Natural killer cell (primary cell): ENCODE results near the gene DPYD. TPM values are rescaled to one million over a fixed set of nuclear protein-coding genes. Genes with fewer than 3 reads are reported as not detected.
A peak's percentile ranks its signal among the peaks of the same experiment; 100 is the strongest.

Experiments used
- ATAC-seq, 3 donors: fragments of 150-1000 bp in 2 of 3; fragments of 200-7000 bp in 1 of 3; cut with Tn5 transposase; 1 replicate in 1 of 3; 2 replicates in 2 of 3; pipeline ENCODE4 v1.10.0; 2021; ENCODE audit warnings: mild to moderate bottlenecking in 2 of 3, moderate library complexity in 2 of 3
- DNase-seq, 2 donors: peaks; one replicate each; pipeline versions ENCODE4 v3.0.0 to v3.0.0-alpha.2; 2013 to 2021; ENCODE audit warnings: mixed read lengths in 1 of 2
- H3K27ac ChIP-seq: one replicate; pipeline ENCODE4 v1.5.1; 2013; ENCODE audit warnings: mild to moderate bottlenecking, low read length
- H3K27me3 ChIP-seq: one replicate; pipeline ENCODE4 v1.6.1; 2013; ENCODE audit warnings: low read length; ENCODE audit not compliant: control insufficient read depth, insufficient read depth
- H3K36me3 ChIP-seq: one replicate; pipeline ENCODE4 v1.6.1; 2013; ENCODE audit warnings: low read length; ENCODE audit not compliant: control insufficient read depth, insufficient read depth
- H3K4me1 ChIP-seq: one replicate; pipeline ENCODE4 v1.6.1; 2013; ENCODE audit warnings: low read length; ENCODE audit not compliant: control insufficient read depth, insufficient read depth
- H3K4me3 ChIP-seq: one replicate; pipeline ENCODE4 v1.5.1; 2013; ENCODE audit warnings: low read length
- H3K9me3 ChIP-seq: one replicate; pipeline ENCODE4 v1.6.1; 2013; ENCODE audit warnings: low read length; ENCODE audit not compliant: control insufficient read depth, insufficient read depth
- H3K27ac Mint-ChIP-seq, 2 donors: one replicate each; pipeline ENCODE4 v1.8.0; 2022; ENCODE audit warnings: mild to moderate bottlenecking in 2 of 2, mixed read lengths in 2 of 2, moderate library complexity in 1 of 2
- H3K27me3 Mint-ChIP-seq, 2 donors: one replicate each; pipeline ENCODE4 v1.8.0; 2022; ENCODE audit warnings: low read depth in 2 of 2, mixed read lengths in 2 of 2
- H3K36me3 Mint-ChIP-seq: one replicate; pipeline ENCODE4 v1.8.0; 2022; ENCODE audit warnings: mixed read lengths
- H3K4me1 Mint-ChIP-seq, 2 donors: one replicate each; pipeline ENCODE4 v1.8.0; 2022; ENCODE audit warnings: mixed read lengths in 2 of 2
- H3K4me3 Mint-ChIP-seq: one replicate; pipeline ENCODE4 v1.8.0; 2022; ENCODE audit warnings: mild to moderate bottlenecking, moderate library complexity, mixed read lengths
- H3K9me3 Mint-ChIP-seq, 2 donors: one replicate each; pipeline ENCODE4 v1.8.0; 2022; ENCODE audit warnings: mixed read lengths in 2 of 2
- WGBS: methylation state at CpG from one replicate; pipeline ENCODE4 v1.1.7; 2013; ENCODE audit warnings: missing lambda C conversion rate; ENCODE audit not compliant: insufficient coverage; 5-methylcytosine and 5-hydroxymethylcytosine counted together
- intact Hi-C: fragments of 100-400 bp; cut with micrococcal nuclease; formaldehyde crosslinking; loops from one replicate; pipeline ENCODE4 v1.14.2; 2022
- total RNA-seq, 4 donors: library from RNA; stranded (reverse); fragments of 120-200 nt in 1 of 4; gene quantifications; one replicate each; pipeline versions ENCODE4 v1.2.3 to v1.2.4, GENCODE V29; 2013 to 2022
- TF ChIP-seq, protein P1 (sequence below): fragments of 200-600 bp; IDR thresholded peaks from one replicate; pipeline ENCODE4 v1.8.0; 2022; ENCODE audit warnings: antibody characterized with exemption

The DPYD gene
- total RNA-seq, 3 donors from 2014 or later (not counting 1 experiment from before 2014, with no cell fraction given), result 56.6 to 66.7 (median 56.9) TPM

DNA sequence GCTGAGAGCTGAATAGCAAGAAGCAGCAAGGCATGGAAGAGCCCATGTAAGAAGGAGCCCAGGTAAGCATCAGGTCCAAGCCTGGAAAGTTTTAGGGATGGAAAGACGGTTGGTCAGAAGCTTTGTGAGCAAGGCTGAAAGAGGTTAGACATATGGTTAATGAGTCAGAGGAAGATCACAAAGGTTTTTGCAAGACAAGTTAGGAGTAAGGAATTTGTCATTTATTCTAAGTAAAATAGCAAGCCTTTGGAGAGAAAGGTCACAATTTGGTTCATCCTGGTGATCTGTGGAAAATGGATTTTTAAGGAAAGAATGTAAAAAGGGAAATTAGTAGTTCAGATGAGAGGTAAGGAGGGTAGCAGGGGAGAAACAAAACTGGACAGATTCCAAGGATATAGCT is 106.7 kb downstream of the DPYD start:
- H3K4me1 Mint-ChIP-seq, result peaks cover 11% of the 10 kb centered on the region in 2 donors
- 87% methylated on average over 1 of the region's 1 CpG for WGBS
- ATAC-seq, result no peak
- no peak for DNase-seq
- no peaks in the 10 kb centered on the region for H3K9me3 Mint-ChIP-seq
- Histone ChIP-seq H3K27ac (no peak overlapping the region), H3K4me1 (no peaks in the 10 kb centered on the region), H3K27me3 (no peaks in the 10 kb centered on the region), H3K9me3 (no peaks in the 10 kb centered on the region), H3K36me3 (peaks cover 2% of the 10 kb centered on the region), H3K4me3 (no peak overlapping the region)
- intact Hi-C loops, result no loop called here
- H3K27me3 Mint-ChIP-seq, result no peaks in the 10 kb centered on the region
- TF ChIP-seq, protein P1, sequence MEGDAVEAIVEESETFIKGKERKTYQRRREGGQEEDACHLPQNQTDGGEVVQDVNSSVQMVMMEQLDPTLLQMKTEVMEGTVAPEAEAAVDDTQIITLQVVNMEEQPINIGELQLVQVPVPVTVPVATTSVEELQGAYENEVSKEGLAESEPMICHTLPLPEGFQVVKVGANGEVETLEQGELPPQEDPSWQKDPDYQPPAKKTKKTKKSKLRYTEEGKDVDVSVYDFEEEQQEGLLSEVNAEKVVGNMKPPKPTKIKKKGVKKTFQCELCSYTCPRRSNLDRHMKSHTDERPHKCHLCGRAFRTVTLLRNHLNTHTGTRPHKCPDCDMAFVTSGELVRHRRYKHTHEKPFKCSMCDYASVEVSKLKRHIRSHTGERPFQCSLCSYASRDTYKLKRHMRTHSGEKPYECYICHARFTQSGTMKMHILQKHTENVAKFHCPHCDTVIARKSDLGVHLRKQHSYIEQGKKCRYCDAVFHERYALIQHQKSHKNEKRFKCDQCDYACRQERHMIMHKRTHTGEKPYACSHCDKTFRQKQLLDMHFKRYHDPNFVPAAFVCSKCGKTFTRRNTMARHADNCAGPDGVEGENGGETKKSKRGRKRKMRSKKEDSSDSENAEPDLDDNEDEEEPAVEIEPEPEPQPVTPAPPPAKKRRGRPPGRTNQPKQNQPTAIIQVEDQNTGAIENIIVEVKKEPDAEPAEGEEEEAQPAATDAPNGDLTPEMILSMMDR, result no peak
- no peak overlapping the region for H3K4me3 Mint-ChIP-seq
- H3K36me3 Mint-ChIP-seq, result no peaks in the 10 kb centered on the region
- H3K27ac Mint-ChIP-seq, result peak overlapping the region in 1 of 2 donors; percentile 3

GRCh38 chr1:97812076-97812475 is 108.8 kb downstream of the DPYD start:
- intact Hi-C loops, result no loop called here
- ATAC-seq (no peak), DNase-seq (no peak)
- Histone ChIP-seq H3K9me3 (no peaks in the 10 kb centered on the region), H3K27me3 (no peaks in the 10 kb centered on the region), H3K27ac (no peak overlapping the region), H3K36me3 (no peaks in the 10 kb centered on the region), H3K4me3 (no peak overlapping the region), H3K4me1 (no peaks in the 10 kb centered on the region)
- H3K4me3 Mint-ChIP-seq, result no peak overlapping the region
- H3K9me3 Mint-ChIP-seq, result no peaks in the 10 kb centered on the region
- no peak overlapping the region for H3K27ac Mint-ChIP-seq
- TF ChIP-seq, protein P1, result no peak
- no peaks in the 10 kb centered on the region for H3K36me3 Mint-ChIP-seq
- H3K4me1 Mint-ChIP-seq, result peaks cover 11% of the 10 kb centered on the region in 2 donors
- H3K27me3 Mint-ChIP-seq, result no peaks in the 10 kb centered on the region

DNA sequence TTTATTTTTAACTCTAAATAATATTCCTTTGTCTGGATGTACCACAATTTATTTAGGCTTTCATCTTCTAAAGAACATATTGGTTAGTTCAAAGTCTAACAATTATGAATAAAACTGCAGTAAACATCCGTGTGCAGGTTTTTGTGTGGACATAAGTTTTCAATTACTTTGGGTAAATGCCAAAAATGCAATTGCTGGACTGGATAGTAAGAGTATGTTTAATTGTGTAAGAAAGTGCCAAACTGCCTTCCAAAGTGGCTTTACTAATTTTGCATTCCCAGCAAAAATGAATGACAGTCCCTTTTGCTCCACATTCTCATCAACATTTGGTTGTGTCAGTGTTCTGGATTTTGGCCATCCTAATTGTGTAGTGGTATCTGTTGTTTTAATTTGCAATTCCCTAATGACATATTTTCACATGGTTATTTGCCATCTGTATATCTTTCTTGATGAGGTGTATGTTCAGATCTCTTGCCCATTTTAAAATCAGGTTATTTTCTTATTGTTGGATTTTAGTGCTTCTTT is 113.8 kb downstream of the DPYD start:
- Histone ChIP-seq H3K27ac (no peak overlapping the region), H3K9me3 (no peaks in the 10 kb centered on the region), H3K36me3 (no peaks in the 10 kb centered on the region), H3K27me3 (no peaks in the 10 kb centered on the region), H3K4me1 (no peaks in the 10 kb centered on the region), H3K4me3 (no peak overlapping the region)
- H3K4me3 Mint-ChIP-seq, result no peak overlapping the region
- intact Hi-C loops, result no loop called here
- TF ChIP-seq, protein P1, result no peak
- 92% methylated on average over 1 of the region's 1 CpG for WGBS
- no peaks in the 10 kb centered on the region for H3K36me3 Mint-ChIP-seq
- H3K27ac Mint-ChIP-seq, result no peak overlapping the region
- no peaks in the 10 kb centered on the region for H3K27me3 Mint-ChIP-seq
- no peak for DNase-seq
- no peak for ATAC-seq
- H3K4me1 Mint-ChIP-seq, result peaks cover 2 to 21% of the 10 kb centered on the region in 2 donors
- H3K9me3 Mint-ChIP-seq, result no peaks in the 10 kb centered on the region

GRCh38 chr1:97806326-97806725 is 114.5 kb downstream of the DPYD start:
- TF ChIP-seq, protein P1, result no peak
- H3K27ac Mint-ChIP-seq, result no peak overlapping the region

More at GRCh38 chr1:97806326-97806725, 114.5 kb downstream of the DPYD start:
- H3K27ac ChIP-seq, result no peak overlapping the region
- no peaks in the 10 kb centered on the region for H3K9me3 ChIP-seq
- Mint-ChIP-seq H3K27me3 (no peaks in the 10 kb centered on the region), H3K4me3 (no peak overlapping the region), H3K36me3 (no peaks in the 10 kb centered on the region), H3K4me1 (peaks cover 0 to 21% of the 10 kb centered on the region in 2 donors), H3K9me3 (no peaks in the 10 kb centered on the region)
- H3K4me3 ChIP-seq, result no peak overlapping the region
- ATAC-seq (no peak), DNase-seq (no peak)
- H3K27me3 ChIP-seq, result no peaks in the 10 kb centered on the region
- intact Hi-C loops, result no loop called here
- WGBS, result 0% methylated on average over 1 of the region's 1 CpG
- no peaks in the 10 kb centered on the region for H3K36me3 ChIP-seq
- H3K4me1 ChIP-seq, result no peaks in the 10 kb centered on the region
